SK-MEL-5 (cell line): ENCODE measurements around the gene TRIM31. TPM values are rescaled to one million over a fixed set of nuclear protein-coding genes. Genes with fewer than 3 reads are reported as not detected.
"Not testable (repeated sequence)": the region's sequence is repeated elsewhere in the genome, so short reads cannot be mapped to it uniquely, and the experiment has no call there.

ENCODE experiments used
- DNase-seq: peaks from one replicate; pipeline ENCODE4 v3.0.0-alpha.2; 2016; ENCODE audit warnings: low read depth, low spot score
- in situ Hi-C: cut with HindIII; loops from 2 replicates; pipeline ENCODE4 v1.10.0; 2016; ENCODE audit warnings: low sequenced_read_pairs, high pct_unique_total_duplicates, low pct_unique_long_range_greater_than_20kb
- total RNA-seq: library from RNA; depleted of rRNA; stranded (reverse); fragments of >200 nt; shearing (Covaris generic); gene quantifications from 2 replicates; pipeline ENCODE4 v1.2.3, GENCODE V29; 2014

TRIM31 gene
- total RNA-seq, 1 experiment from 2014 or later = not detected

DNA sequence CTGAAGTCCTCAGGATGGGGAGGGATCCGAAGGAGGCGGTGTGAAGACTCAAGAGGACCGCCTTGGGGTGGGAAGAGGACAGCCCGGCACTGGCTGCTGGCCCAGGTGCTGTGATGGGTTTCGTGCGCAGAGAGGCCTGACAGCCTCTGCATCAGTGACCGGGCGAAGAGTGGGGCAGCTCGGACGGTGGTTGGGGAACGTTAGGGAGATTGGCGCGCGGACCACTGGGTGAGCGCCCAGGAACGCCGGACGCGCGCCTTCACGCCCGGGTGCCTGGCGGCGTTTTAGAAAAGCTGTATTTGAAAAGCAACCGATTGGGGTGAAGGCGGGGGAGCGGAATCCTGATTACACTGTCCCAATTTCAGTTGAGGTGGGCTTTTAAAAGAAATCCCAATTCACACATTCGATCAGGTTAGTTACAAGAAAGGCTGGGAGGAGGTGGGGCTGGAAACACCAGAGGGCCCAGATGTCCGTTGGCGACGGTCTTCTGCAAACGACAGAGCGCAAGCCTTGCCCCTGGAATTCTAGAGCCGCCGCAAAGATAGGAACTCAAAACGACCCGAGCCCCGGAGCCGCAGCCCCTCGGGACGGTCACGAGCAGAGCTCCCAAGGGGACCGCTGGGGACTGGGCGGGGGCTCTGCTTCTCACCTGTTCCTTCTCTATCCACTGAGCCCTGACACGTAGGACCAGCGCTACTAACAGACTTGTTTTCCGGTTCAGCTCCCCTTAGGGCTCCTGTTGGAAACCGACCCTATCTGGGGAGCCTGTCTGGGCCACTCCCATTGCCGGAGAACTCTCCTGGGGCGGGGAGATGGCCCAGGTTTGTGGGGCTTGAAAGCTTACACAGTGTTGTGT is 14.6 kb upstream of the TRIM31 start:
- DNase-seq = no peak
- in situ Hi-C loops = no loop called here

DNA sequence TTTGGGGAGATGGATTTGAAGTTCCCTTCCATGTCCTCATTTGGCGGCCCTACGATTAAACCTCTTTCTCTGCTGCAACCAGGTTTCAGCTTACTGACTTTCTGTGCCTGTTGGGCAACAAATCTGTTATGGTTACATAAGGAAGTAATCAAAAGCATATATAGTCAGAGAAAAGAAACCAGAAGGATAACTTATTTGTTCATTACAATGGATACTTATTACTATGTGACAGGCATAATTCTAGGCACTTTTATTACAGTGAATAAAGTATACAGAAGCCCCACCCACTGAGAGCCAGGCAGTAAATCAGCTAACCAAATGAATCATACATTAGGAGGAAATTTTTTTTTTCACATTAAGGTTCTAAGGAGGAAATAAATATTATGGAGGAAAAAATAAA is 9.6 kb upstream of the TRIM31 start:
- DNase-seq = no peak
- in situ Hi-C loops = no loop called here

DNA sequence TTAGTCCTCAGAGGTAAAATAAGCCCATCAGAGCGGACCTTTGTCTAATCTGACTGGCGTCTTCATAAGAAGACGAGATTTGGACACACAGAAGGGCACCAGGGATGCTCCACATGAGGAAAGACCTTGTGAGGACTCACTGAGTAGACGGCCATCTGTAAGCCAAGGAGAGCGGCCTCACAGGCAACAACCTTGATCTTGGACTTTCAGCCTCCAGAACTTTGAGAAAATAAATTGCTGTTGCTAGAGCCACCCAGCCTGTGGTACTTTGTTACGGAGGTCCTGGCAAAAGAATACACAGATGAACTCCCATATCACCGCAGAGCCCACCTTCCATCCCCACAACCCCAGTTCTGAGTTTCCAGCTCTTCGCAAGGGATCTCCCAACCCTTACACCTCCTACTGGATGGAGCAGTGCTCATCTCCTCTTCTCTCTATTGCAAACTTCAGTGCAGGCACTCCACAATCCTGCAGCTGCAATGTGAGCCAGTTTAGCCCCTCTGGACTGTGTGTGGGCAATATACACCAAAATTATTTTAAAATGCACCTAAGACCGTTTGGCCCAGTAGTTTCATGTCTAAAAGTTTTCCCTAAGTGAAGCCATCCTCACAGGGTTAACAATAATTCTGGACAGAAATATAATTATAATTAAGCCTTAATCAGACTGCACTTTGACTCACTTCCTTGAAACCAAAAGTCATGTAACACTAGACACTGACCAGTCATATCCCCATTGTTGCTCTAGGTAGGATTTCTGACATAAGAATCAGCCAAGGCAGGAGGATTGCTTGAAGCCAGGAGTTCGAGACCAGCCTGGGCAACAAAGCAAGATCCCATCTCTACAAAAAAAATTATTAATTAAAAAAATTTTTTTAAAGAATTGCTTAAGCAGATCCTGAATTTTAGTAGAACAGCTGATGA is 8.8 kb upstream of the TRIM31 start:
- DNase-seq = no peak
- in situ Hi-C loops = no loop called here

- DNase-seq, in situ Hi-C loops: not testable (repeated sequence)
Observed at GRCh38 chr6:30118691-30119090, 5.8 kb upstream of the TRIM31 start.

GRCh38 chr6:30116724-30117123 is 3.8 kb upstream of the TRIM31 start:
- no peak for DNase-seq
- in situ Hi-C loops = no loop called here

DNA sequence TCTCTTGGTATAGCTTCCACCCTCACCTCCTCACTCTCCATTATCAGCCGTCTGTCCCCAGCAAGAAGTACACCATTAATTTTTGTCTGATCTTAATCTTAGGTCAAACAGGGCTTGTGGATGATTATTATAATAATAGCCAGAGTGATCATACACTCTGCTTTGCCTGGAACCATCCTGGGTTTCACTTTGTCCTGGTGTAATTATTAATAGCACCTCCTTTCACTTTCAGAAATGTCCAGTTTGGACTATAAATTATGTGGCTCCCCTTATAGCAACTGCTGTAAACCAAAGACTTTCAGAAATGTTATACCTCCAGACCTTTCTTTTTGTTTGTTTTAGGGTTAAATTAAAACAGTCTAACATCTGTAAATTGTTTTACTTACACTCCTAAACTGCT is 951 bp upstream of the TRIM31 start:
- no peak for DNase-seq
- in situ Hi-C loops = no loop called here

DNA sequence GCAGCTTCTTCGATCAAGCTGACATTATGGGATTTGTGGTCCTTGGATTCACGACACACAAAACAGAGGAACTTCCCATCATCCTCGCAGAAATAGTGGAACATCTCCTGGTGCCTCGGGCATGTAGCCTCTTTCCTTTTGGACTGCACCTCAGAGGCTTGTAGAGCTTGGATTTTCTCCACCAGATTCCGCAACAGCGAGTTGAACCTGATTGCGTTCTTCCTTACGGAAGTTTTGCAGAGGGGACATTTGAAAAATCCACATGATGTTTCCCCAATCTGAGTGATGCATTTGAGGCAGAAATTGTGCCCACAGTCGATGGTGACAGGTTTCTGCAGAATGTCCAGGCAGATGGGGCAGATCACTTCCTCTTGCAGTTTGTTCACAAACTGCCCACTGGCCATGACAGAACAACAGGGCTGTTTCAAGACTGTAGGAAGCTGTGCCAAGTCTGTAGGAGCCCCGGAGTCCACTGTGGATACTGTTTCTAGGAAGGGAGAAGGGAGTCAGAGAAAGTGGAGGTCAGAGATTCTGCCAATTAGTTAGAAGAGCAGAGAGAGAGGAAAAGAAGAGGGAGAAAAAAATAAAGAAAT is 392 bp downstream of the TRIM31 start:
- DNase-seq = no peak
- in situ Hi-C loops = no loop called here

DNA sequence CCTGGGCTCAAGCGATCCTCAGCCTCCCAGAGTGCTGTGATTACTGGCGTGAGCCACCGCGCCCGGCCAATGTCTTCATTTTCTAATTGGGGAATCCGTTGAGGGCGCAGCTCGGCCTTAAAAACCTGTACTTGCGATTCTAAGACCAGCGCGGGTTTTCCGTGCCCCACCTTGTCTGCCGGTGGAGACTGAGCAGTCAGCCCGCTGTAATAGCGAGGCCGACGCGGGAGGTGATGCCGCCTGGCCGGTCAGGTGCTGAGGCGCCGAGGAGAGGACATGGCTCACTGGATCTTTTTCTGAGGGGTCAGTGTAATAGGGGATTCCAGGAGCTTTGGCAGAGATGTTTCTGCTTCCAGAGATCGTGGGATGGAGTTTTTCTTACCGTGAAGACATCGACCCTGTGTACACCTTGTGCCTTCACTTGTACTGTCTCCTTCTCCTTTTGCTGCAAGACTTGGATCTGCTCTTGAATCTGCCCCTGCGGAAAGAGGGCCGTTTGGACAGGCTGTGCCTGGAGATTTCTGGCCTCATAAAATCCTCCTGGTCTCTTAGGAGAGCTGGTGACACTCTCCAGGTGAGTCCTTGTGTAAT is 1.5 kb downstream of the TRIM31 start:
- DNase-seq = no peak
- in situ Hi-C loops = no loop called here

- no peak for DNase-seq
- in situ Hi-C loops = no loop called here
Observed at GRCh38 chr6:30104661-30105060, 8.2 kb downstream of the TRIM31 start.

- DNase-seq = no peak
- in situ Hi-C loops = no loop called here
Observed at GRCh38 chr6:30103872-30104179, 9.1 kb downstream of the TRIM31 start.

GRCh38 chr6:30102970-30103871 is 9.7 kb downstream of the TRIM31 start:
- in situ Hi-C loops = no loop called here
- peak; percentile 90 for DNase-seq

DNA sequence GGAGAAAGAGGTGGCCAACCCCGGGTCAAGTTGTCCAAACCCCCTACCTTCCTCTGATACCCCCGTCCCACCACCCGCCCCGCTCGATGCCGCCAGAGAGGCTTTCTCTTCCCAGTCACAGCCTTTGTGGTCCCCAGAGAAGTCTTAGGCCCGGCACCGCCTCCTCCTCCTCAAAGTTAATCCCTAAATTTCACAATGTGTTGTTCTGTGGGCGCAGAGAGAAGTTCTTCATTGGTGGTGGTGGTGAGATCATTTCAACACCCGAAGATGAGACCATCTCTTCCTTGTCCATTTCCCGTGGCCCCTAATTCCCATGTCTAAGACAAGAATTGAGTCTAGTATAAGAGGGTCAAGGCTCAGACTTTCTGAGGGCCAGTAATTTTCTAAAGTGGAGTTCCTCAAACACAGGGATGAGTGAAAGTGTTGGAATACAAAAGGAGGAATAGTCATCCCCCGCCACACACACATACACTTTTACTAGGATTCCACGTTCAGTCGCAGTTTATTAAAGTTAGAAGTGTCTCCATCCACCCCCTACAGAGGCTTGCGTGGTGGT is 10.4 kb downstream of the TRIM31 start:
- DNase-seq = no peak
- in situ Hi-C loops = no loop called here

DNA sequence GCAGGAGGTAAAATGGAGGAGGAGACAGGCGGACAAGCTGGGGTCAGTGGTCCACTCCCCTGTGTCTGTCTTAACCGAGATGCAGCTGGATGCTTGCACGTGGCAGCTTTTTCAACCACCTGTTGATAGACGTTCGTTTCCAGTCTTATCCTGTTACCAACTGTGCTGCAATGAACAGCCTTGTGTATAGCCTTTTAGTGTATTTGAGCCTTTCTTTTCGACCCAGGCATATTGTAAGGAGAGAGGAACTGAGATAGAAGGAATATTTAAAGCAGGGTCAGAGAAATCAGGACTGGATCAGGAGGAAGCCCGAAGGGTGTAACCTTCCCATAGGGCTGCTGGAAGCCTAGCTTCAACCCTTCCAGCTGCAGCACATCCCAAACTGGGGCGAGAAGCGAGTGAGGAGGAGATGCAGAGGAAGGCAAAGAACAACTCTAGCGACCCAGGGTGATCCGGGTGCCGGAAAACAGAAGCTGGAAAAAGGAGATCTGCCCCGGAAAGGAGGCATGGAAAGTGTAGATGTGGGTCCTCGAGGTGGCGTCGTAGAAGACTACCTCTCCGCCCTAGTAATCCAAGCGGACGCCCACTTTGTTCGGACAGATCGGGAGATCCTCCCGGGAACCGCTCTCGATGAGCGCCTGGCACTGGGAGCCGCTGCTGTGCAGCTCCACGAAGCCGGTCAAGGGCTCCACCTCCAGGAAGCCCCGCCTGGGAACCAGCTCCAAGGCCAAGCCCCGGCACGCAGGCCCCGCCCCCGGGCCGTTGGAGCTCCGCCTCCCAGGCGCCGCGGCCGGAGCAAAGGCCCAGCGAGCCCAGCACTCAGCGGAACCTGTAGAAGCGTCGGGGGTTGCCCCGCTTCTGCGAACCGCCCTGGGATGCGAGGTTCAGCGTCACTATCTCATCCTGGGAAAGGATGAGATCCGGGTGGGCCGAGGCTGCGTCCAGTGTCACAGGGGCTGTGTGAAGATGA is 11.2 kb downstream of the TRIM31 start:
- in situ Hi-C loops = no loop called here
- DNase-seq = peak; percentile 89

- in situ Hi-C loops = no loop called here
- DNase-seq = no peak
Observed at GRCh38 chr6:30100585-30101443, 12.1 kb downstream of the TRIM31 start.

DNA sequence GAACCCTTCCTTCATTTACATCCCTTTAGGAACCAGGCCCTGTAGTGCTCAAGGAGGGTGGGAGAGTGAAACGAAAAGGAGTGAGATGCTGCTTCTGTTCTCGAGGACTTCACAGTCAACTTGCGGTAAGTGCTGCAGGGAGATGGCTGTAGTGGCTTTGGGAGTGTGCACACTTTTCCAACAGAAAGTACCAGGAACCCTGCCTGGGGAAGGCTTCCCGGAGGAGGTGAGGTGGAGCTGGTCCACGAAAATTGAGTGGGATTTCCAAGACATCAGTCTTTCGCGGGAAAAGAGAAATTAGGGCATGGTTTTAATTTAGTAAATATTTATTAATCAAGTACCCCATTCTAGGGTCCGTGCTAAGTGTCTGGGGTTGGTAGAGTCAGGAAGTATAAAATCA is 12.7 kb downstream of the TRIM31 start:
- DNase-seq = no peak
- in situ Hi-C loops = no loop called here
